Endothelial cell (in vitro differentiated cells): ENCODE measurements around the gene SLC30A7. TPM values are rescaled to one million over a fixed set of nuclear protein-coding genes. Genes with fewer than 3 reads are reported as not detected.
"Not testable (repeated sequence)": the region's sequence is repeated elsewhere in the genome, so short reads cannot be mapped to it uniquely, and the experiment has no call there.

Experiments used
- DNase-seq: peaks from one replicate; pipeline ENCODE4 v3.0.0; 2021; ENCODE audit warnings: low spot score
- H3K27ac Mint-ChIP-seq: one replicate; pipeline ENCODE4 v1.8.0; 2021; ENCODE audit warnings: mixed read lengths, inconsistent platforms; ENCODE audit not compliant: unreplicated experiment
- H3K27me3 Mint-ChIP-seq: one replicate; pipeline ENCODE4 v1.8.0; 2021; ENCODE audit warnings: mild to moderate bottlenecking, moderate library complexity, mixed read lengths, inconsistent platforms; ENCODE audit not compliant: unreplicated experiment
- H3K36me3 Mint-ChIP-seq: one replicate; pipeline ENCODE4 v1.8.0; 2021; ENCODE audit warnings: mild to moderate bottlenecking, low read depth, mixed read lengths, inconsistent platforms; ENCODE audit not compliant: unreplicated experiment
- H3K4me1 Mint-ChIP-seq: one replicate; pipeline ENCODE4 v1.8.0; 2021; ENCODE audit warnings: mild to moderate bottlenecking, mixed read lengths, inconsistent platforms; ENCODE audit not compliant: unreplicated experiment
- H3K4me3 Mint-ChIP-seq: one replicate; pipeline ENCODE4 v1.8.0; 2021; ENCODE audit warnings: mild to moderate bottlenecking, mixed read lengths, inconsistent platforms; ENCODE audit not compliant: unreplicated experiment
- H3K9me3 Mint-ChIP-seq: one replicate; pipeline ENCODE4 v1.8.0; 2021; ENCODE audit warnings: mixed read lengths, inconsistent platforms; ENCODE audit not compliant: unreplicated experiment
- total RNA-seq: library from RNA; stranded (reverse); fragmentation: NEBNext Ultra II Directional; extraction: Animal tissue kit (Norgen Biotek cat#: 25700); gene quantifications from one replicate; pipeline ENCODE4 v1.2.1, GENCODE V29; 2021; ENCODE audit not compliant: unreplicated experiment
- TF ChIP-seq, protein P1 (sequence below): fragments of 200-600 bp; sonication (generic); IDR thresholded peaks from one replicate; pipeline ENCODE4 v1.5.0; 2021; ENCODE audit warnings: antibody characterized with exemption; ENCODE audit not compliant: unreplicated experiment

The SLC30A7 gene
- total RNA-seq, 1 donor from 2014 or later: 33.2 TPM

DNA sequence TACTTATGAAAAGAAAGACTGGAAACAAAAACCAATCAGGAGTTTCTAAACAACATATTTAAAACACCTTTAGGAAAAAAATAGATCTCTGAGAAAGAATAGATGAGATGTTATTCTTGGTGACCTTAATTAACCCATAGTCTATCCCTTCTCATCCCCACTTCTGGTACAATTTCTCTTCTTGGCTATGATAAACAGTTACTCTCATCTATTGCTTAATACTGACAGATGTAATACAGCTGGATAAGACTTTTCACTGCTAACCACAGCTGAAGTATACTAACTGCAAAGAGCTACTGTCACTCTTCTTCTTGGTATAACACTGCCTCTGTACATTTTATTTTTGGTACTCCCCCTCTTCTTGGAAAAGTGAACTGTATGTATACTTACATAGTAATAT is 16.5 kb upstream of the SLC30A7 start:
- no peak for DNase-seq
- Mint-ChIP-seq H3K4me3 (no peak overlapping the region), H3K9me3 (no peaks in the 10 kb centered on the region), H3K36me3 (no peaks in the 10 kb centered on the region), H3K27me3 (no peaks in the 10 kb centered on the region), H3K4me1 (peaks cover 2% of the 10 kb centered on the region), H3K27ac (no peak overlapping the region)
- TF ChIP-seq, protein P1, sequence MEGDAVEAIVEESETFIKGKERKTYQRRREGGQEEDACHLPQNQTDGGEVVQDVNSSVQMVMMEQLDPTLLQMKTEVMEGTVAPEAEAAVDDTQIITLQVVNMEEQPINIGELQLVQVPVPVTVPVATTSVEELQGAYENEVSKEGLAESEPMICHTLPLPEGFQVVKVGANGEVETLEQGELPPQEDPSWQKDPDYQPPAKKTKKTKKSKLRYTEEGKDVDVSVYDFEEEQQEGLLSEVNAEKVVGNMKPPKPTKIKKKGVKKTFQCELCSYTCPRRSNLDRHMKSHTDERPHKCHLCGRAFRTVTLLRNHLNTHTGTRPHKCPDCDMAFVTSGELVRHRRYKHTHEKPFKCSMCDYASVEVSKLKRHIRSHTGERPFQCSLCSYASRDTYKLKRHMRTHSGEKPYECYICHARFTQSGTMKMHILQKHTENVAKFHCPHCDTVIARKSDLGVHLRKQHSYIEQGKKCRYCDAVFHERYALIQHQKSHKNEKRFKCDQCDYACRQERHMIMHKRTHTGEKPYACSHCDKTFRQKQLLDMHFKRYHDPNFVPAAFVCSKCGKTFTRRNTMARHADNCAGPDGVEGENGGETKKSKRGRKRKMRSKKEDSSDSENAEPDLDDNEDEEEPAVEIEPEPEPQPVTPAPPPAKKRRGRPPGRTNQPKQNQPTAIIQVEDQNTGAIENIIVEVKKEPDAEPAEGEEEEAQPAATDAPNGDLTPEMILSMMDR: no peak

DNA sequence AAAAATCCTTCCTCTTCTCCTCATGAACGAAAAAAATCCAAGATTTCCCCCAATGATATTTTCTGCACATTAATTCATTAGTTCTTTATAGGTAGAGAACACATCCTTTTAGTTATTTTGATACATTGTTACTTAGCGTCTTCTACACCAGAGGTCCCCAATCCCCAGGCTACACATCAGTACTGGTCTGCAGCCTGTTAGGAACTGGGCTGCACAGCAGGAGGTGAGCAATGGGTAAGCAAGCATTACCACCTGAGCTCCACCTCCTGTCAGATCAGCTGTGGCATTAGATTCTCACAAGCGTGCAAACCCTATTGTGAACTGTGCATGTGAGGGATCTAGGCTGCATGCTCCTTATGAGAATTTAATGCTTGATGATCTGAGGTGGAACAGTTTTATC is 14.2 kb upstream of the SLC30A7 start:
- H3K4me1 Mint-ChIP-seq: peaks cover 2% of the 10 kb centered on the region
- peaks cover 1% of the 10 kb centered on the region for H3K27me3 Mint-ChIP-seq
- no peaks in the 10 kb centered on the region for H3K9me3 Mint-ChIP-seq
- peaks cover 6% of the 10 kb centered on the region for H3K36me3 Mint-ChIP-seq
- no peak overlapping the region for H3K4me3 Mint-ChIP-seq
- TF ChIP-seq, protein P1: no peak
- no peak overlapping the region for H3K27ac Mint-ChIP-seq
- no peak for DNase-seq

DNA sequence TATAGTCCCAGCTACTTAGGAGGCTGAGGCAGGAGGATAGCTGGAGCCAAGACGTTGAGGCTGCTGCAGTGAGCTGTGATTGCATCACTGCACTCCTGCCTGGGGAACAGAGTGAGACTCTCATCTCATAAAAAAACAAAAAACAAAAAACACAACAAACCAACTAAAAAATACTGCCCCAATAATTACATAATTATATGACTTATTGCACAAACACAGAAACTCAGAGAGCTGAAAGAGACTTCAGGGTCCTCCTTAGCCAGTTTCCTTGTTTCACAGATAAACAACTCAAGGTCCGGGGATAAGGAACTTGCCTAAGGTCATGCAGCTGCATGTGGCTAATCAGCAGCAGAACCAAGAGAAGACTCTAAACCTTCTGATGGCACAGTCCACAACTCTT is 13.2 kb upstream of the SLC30A7 start:
- Mint-ChIP-seq H3K4me1 (peaks cover 2% of the 10 kb centered on the region), H3K36me3 (peaks cover 9% of the 10 kb centered on the region), H3K9me3 (no peaks in the 10 kb centered on the region), H3K4me3 (no peak overlapping the region), H3K27me3 (peaks cover 1% of the 10 kb centered on the region), H3K27ac (no peak overlapping the region)
- TF ChIP-seq, protein P1: no peak
- DNase-seq: no peak

DNA sequence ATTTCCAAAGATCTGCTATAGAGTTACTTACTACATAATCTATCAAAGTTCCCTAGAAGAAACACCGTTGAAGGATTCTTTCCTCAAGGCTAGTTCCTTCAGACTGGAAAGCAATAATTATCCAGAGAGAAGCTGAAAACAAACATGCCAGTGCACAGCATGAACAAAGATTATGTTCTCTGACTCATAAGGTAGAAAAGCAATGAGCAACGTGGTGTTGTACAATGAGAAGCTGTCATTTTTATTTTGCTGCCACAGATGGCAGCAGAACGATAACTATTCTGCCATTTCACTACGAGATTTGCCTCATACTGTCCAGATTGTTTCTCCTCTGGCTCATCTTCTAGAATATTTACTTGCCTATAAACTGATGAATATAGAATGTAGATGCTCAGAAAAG is 11.9 kb upstream of the SLC30A7 start:
- Mint-ChIP-seq H3K9me3 (no peaks in the 10 kb centered on the region), H3K27ac (no peak overlapping the region), H3K4me3 (no peak overlapping the region), H3K36me3 (peaks cover 16% of the 10 kb centered on the region), H3K27me3 (peaks cover 1% of the 10 kb centered on the region), H3K4me1 (peaks cover 2% of the 10 kb centered on the region)
- TF ChIP-seq, protein P1: no peak
- no peak for DNase-seq

DNA sequence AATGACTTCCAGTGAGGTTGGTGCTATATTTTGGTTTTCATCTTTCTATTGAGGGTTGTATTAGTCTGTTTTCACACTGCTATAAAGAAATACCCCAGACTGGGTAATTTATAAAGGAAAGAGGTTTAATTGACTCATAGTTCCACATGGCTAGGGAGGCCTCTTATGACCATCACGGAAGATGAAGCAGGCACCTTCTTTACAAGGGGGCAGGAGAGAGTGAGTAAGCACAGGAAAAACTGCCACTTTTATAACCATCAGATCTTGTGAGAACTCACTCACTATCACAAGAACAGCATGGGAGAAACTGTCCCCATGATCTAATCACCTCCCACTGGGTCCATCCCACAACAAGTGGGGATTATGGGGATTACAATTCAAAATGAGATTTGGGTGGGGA is 6.9 kb upstream of the SLC30A7 start:
- not testable (repeated sequence) for H3K9me3 Mint-ChIP-seq, H3K4me1 Mint-ChIP-seq, H3K4me3 Mint-ChIP-seq, H3K27ac Mint-ChIP-seq, DNase-seq, H3K27me3 Mint-ChIP-seq
- H3K36me3 Mint-ChIP-seq: peaks cover 51% of the 10 kb centered on the region

DNA sequence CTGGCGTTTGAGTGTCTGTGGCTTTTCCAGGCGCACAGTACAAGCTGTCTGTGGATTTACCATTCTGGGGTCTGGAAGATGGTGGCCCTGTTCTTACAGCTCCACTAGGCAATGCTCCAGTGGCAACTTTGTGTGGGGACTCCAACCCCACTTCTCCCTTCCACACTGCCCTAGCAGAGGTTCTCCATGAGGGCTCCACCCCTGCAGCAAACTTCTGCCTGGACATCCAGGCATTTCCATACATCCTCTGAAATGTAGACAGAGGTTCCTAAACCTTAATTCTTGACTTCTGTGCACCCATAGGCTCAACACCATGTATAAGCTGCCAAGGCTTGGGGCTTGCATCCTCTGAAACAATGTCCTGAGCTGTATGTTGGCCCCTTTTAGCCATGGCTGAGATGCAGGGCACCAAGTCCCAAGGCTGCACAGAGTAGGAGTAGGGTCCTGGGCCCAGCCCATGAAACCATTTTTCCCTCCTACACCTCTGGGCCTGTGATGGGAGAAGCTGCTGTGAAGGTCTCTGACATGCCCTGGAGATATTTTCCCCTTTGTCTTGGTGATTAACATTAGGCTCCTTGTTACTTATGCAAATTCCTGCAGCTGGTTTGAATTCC is 5.9 kb upstream of the SLC30A7 start:
- Mint-ChIP-seq H3K4me1 (peaks cover 12% of the 10 kb centered on the region), H3K36me3 (peaks cover 51% of the 10 kb centered on the region)
- not testable (repeated sequence) for H3K27me3 Mint-ChIP-seq, DNase-seq, H3K4me3 Mint-ChIP-seq, H3K27ac Mint-ChIP-seq, H3K9me3 Mint-ChIP-seq
